Ovary (tissue), 3 donors: ENCODE data around the gene GRID1.

Source experiments
- CTCF ChIP-seq, 3 donors: fragments of 450-650 bp in 2 of 3; fragments of 200-600 bp in 1 of 3; IDR thresholded peaks; one replicate each; pipeline versions ENCODE4 v1.5.1 to v1.8.0; 2016 to 2022; ENCODE audit warnings: antibody characterized with exemption in 3 of 3, mild to moderate bottlenecking in 1 of 3
- EP300 ChIP-seq: sonication (generic); formaldehyde crosslinking; IDR thresholded peaks from one replicate; pipeline ENCODE4 v1.6.1; 2017; ENCODE audit warnings: antibody characterized with exemption
- POLR2A ChIP-seq: fragments of 450-650 bp; IDR thresholded peaks from one replicate; pipeline ENCODE4 v1.6.1; 2017; ENCODE audit warnings: antibody characterized with exemption, mild to moderate bottlenecking, moderate library complexity
- donor health status: DM: no; HTN: no; CAD: no.

DNA sequence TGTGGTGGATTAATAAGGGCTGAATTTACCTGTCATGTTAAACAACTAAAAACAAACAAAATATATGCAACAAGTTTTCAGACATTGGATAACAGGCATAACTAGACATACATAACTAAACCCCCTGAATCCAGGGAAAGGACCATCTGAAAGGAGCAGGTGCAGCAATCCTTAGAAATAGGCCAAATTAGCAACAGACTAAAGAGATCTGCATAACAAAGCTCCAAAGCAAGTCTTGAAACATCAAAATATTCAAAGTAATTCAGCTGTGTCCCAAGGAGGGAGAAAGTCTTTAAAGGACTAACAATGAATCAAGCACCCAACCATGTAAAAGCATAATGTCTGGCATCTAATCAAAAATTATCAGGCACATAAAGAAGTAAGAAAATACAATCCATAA, 475.1 kb downstream of the GRID1 start:
- TF ChIP-seq CTCF (IDR thresholded peaks at IDR 0.05) = no peak
- no peak for TF ChIP-seq POLR2A
- no peak for TF ChIP-seq EP300
